SIG-M5 treated with dmso at 0.1 percent for 504 hours (cell line): ENCODE results near the gene DNAJC10.
"Not testable (repeated sequence)": the region's sequence is repeated elsewhere in the genome, so short reads cannot be mapped to it uniquely, and the experiment has no call there.

Source experiments
- DNase-seq: peaks from one replicate; lab custom pipeline; 2025; ENCODE audit not compliant: unreplicated experiment; lab: John Stamatoyannopoulos, UW

The DNAJC10 gene

DNA sequence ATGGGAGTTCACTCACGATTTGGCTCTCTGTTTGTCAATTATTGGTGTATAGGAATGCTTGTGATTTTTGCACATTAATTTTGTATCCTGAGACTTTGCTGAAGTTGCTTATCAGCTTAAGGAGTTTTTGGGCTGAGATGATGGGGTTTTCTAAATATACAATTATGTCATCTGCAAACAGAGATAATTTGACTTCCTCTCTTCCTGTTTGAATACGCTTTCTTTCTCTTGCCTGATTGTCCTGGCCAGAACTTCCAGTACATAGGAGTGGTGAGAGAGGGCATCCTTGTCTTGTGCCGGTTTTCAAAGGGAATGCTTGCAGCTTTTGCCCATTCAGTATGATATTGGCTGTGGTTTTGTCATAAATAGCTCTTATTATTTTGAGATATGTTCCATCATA is 66.6 kb downstream of the DNAJC10 start:
- DNase-seq: not testable (repeated sequence)

DNA sequence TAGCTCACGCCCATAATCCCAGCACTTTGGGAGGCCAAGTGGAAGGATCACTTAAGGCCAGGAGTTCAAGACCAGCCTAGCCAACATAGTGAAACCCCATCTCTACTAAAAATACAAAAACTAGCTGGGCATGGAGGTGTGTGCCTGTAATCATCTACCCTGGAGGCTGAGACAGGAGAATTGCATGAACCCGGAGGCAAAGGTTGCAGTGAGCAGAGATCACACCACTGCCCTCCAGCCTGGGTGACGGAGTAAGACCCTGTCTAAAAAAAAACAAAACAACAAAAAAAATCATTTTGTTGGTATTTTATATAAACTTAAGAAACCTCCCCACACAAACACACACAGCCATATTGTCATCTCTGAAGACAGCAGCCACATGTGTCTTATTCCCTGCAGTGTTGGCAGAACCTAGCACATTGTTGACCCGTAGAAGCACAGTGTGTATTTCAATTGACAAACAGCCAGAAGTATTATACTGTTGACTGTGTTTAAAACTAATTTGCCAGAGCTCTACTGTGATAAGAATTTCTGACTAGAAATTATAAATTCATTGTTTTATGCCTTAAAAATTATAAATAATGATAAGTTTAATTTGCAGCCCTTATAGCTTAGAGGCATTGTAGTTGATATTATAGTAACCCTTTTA is 68.1 kb downstream of the DNAJC10 start:
- no peak for DNase-seq

DNA sequence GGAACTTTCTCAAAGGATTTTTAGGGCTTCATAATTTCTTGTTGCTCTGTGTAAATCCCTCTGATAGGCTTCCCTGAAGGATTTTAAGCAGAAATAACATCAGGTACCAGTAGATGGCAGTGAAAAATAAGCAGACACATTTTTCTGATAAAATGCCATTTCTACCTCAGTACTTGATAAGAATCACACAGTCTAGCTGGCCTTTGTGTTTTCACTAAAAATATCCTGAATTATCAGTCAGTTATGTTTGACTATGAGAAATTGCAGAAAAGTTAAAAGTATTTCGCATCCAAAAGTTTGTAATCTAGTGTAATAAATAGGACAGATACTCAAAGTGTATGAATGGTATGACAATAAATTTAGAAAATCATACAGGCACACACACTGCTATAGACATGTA is 68.7 kb downstream of the DNAJC10 start:
- peak; percentile 36 for DNase-seq

DNA sequence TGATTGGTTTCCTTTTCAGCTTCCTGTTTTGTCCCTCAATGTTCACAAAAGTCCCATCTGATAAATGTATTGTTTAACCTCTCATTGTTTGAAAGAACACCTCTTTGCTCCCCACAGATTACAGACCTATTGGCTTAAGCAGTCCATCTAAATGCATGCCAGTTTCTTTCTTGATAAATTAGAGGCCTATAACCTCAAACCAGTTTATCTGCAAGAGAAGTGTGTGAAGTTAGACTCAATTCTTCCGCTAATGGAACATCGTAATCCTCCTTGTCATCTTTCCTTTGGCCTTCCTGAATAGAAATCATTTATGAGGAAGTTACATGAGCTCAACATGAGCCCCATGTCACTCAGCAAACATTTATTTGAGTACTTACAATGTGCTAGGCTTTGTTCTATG is 76.4 kb downstream of the DNAJC10 start:
- DNase-seq: no peak

DNA sequence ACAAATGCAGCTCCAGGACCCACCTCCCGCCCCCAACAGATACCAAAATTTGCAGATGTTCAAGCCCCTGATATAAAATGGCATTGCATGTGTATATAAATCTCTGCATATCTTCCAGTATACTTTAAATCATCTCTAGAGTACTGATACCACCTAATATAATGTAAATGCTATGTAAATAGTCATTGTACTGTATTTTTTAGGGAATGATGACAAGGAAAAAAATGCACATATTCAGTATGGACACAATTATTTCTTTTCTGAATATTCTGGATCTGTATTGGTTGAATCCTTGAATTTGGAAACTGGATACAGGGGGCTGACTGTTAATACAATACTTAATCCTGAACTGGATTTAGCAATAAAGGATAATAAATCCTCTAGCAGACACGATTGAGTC is 82.7 kb downstream of the DNAJC10 start:
- DNase-seq: no peak

DNA sequence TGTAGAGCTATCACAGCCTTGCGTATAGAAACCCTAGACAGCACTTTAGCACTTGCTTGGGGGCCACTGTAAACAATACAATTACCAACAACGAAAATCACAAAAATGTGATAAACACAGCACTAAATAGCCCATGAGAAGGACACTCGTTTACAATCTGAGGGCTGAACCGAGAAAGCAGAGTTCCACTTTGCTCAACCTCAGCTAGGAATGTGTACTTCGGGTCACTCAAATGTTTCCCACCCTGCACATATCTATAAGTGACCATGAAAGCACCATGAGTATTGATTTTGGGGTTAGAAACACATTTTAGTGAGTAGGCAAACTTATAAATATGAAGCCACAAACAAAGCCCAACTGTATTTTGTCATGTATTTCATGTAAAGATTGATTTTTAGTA is 88.1 kb downstream of the DNAJC10 start:
- no peak for DNase-seq

DNA sequence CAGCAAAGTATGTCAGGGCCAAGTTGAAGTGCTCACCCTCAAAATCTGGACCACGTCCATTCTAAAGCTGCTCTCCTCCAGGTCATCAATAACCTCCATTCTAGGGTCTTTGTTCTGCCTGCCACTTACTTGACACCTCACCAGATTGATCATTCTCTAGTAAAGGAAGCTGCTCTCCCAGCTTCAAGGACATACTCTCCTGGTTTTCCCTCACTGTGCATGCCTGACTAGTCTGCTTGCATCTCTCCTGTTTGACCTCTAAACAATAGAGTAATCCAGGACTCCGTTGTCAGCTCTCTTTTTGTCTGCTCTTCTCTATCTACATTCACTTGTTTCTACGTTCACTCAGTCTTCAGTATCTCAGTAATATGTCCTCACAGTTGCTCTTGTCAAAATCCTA is 91.3 kb downstream of the DNAJC10 start:
- DNase-seq: no peak

DNA sequence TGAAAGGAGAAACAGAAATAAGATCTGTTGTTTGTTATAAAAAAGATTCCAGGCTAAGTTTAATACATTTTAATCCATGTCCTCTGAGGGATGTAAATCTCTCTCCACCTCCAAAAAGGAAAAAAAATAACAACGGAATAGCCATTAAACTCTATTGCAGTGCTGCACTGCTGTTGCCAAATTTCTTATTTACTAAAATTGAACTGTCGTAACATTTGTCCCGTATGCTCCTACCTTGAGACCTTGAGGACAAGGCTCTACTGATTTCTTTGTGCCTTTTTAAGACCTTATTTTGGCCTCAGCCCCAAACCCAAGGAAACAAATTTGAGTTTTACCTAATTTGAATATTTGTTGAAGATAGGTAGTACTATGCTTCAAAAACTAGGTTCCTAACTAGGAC is 94.0 kb downstream of the DNAJC10 start:
- DNase-seq: no peak

DNA sequence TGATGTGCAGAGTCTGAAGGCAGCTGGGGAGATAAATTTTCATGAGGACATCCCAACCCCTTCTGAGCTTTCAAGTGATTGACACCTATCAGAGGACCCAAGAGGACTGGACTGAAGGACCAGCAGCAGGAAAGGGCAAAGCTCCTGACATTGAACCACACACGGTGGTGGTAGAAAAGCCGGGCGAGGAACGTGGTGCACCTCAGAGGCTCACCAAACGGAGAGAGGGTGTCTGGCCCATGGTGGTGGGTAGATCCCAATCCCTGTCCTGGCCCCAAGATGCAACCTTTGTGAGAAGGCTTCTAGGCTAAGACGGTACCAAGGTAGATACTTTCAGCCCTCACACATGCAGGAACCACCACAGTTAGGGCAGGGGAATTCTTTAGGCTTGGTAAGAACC is 98.3 kb downstream of the DNAJC10 start:
- no peak for DNase-seq

DNA sequence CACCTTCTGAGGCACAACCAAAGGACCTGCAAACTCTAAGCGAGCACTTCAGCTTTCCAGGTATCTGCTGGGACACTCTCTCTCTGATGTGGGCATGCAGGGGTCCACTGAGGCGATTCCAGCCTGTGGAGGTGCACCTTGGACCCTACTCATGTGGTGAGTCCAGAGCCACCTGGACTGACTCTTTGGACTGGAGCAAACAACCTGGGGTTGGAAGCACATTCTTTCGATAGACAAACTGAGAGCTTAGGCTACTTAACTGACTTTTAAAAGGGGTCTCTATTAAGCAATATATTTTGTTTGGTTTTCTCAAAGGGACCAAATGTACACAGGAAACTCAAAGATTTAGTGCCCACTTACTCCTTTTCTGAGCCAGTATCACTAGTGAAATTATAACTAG is 98.7 kb downstream of the DNAJC10 start:
- no peak for DNase-seq

DNA sequence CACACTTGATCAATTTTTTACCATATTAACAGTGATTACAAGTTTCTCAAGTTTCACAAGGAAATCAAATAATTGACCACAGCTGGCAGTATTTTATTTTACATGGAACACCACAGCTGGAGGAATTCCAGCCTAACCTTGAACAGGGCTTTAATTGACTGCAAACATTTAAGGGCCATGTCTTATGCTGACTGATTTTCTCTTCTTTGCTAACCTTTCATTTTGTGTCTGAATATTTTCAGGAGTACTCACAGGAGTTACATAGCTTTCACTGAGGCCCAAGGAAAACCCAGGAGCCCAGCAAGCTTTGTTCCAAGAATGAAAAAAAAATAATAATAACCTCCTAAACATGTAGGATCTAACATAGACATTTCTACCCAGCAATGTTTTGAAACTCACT is 100.8 kb downstream of the DNAJC10 start:
- no peak for DNase-seq

DNA sequence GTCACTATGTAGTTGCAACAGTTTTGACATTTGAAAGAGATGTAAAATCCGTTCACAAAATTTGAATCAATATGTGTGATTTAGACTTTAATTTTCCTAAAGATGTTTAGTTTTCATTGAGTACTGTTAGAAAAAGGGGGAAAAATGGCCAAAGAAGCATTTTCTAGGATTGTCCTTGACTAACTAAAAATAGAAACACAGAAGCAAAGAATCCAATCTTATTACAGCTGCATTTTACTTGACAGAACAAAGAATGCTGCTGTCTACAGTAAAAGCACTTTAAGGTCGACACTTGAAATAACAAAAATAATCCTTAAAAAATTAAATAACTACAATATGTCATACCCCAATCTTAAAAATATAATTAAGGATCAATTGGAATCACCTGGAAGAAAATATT is 101.5 kb downstream of the DNAJC10 start:
- DNase-seq: no peak

DNA sequence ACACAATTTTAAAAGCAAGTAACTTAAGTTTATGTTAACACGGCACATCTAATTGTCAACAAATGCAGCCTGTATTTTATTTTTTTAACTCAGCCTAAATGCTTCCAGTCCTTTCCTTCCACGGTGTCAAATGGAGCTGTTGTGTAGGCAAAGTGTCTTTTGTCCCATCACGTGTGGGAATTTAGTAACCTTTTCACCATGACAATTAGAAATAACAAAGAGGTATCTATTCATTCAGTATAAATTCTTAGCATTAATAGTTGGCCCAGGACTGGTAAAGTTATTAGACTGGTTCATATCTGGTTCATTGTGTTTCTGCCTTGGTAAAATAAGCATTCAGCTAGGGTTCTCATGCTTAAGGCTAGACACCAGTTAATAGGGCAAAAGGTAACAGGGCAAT is 102.4 kb downstream of the DNAJC10 start:
- DNase-seq: no peak

DNA sequence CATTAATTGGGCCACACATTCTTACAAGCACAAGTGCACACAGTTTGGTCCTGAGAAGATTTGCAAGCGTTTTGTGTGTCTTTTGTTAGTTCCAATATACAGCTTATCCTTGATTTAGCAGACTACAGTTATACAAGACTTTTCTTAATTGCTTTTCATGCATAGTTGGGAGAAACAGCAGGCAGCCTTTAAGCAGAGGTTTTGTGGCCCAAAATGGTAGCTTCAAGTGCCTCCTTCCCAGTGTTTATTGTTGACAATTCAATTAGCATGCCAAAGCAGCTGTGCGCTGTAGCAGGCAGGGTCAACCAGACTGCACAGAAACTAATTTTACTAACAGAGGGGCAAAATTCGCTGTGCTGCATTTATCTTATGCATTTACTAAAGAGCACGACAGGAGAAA is 102.9 kb downstream of the DNAJC10 start:
- DNase-seq: no peak

DNA sequence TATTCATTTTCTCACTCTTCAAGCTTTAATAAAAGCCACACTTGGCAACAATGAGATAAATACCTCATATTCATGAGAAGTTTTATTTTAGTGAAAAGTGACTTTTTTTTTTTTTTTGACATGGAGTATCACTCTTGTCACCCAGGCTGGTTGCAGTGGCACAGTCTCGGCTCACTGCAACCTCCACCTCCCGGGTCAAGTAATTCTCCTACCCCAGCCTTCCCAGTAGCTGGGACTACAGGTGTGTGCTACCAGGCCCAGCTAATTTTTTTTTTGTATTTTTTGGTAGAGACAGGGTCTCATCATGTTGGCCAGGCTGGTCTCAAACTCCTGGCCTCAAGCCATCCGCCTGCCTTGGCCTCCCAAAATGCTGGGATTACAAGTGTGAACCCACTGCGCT is 103.4 kb downstream of the DNAJC10 start:
- no peak for DNase-seq

DNA sequence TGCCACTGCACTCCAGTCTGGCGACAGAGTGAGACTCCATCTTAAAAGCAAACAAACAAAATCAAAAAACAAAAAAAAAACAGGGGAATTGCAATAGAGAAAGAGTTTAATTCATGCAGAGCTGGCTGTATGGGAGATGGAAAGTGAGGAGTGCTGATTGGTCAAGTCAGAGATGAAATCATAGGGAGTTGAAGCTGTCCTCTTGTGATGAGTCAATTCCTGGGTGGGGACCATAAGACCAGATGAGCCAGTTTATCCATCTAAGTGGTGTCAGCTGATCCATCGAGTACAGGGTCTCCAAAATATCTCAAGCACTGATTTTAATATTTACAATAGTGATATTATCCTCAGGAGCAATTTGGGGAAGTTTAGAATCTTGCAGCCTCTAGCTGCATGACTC is 105.1 kb downstream of the DNAJC10 start:
- no peak for DNase-seq

DNA sequence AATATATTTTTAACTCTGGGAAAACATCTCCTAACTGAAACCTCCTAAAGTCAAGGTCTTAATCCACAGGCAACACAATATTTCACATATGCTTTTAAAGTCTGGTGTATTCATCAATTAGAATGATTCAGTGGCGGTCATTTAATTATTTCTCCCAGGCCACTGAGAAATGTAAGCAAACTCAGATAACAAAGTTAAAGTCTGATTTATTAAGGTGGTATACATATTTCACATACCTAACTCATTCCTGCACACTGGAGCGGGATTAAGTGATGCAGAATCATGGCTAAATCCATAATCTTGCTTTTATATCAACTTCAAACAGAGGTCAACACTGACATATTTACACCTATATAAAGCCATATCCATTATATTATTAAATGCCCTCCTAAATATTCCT is 106.7 kb downstream of the DNAJC10 start:
- no peak for DNase-seq

DNA sequence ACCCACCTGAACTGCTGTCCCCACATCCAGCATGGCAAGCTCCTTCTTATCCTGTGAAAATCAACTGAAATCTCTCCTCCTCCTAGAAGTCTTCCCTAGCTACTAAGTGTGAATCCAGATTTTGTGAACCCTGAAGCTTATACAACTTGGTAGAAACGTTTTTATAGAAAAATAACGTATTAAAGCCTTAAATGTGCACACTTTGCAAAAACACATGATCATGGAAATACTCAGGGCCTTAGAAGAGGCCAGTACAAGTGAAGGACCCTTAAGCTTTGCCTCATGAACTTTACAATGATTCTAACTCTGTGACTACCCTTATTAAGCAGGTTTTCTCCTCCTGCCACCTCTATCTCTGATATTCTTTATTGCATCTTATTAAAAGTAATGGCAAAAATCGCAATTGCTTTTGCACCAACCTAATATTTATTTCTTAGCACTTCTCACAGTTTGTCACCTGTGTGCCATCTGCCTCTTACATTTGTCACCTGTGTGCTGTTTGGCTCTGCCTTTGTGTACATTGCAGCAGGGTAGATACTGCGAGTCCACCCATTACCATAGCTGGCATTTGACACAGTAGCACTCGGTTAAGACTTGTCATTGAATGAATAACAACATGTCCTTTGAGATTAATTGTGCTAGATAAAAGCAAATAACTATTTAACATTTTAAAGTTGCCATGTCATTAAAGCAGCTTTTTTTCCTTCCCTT is 108.2 kb downstream of the DNAJC10 start:
- no peak for DNase-seq

DNA sequence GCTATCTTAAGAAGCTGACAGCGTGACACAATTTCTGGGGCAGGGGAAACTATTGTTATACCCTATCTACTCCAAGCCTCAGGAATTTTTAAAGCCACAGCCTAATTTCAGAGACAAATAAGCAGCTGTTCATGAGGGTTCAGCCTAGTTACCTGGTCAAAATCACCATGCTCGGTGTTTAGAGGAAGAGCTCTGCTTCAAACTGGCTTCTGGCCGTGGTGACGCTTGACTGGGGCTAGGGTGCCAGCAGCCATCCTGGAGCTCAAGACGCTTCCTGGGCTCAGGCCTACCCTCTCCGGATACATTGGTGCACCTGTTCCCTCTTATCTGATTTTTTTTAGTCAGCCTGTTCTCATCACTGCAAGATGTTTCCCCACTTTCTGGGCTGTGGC is 108.7 kb downstream of the DNAJC10 start:
- DNase-seq: no peak

DNA sequence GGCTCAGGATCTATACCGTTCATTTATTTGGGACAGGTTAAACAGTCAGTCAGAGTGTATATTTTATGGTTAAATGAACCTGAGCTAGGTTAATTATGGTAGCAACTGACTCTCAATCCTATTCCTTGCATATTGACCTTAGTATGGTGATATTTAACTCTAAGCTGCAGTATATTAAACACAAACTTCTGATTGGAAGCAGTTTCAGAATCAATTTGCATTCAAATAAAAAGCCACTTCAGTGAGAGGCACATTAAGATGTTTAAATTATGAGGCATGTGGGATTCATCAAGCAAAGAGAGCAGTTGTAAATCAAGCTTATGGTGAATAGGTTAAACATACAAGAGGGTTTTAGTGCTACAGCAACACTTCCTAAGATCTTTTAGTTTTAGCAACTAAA is 110.0 kb downstream of the DNAJC10 start:
- DNase-seq: no peak

DNA sequence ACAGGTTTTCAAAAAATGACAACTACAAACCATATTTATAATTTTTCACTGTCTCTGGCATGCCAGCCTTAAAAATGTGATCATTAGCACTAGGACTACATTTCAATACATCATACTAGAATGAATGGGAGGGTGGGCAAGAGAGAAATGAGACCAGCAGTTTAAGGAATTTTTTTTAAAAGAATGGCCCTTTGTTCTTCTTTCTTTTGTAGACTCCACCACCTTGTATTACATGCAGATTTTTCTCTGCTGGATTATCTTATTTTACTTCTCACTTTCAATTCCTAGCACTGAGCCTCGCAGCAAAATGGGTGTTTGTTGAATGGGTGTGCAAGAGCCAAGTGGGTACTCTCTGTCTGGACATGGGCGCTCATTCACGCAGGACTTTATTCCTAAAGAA is 110.4 kb downstream of the DNAJC10 start:
- no peak for DNase-seq

DNA sequence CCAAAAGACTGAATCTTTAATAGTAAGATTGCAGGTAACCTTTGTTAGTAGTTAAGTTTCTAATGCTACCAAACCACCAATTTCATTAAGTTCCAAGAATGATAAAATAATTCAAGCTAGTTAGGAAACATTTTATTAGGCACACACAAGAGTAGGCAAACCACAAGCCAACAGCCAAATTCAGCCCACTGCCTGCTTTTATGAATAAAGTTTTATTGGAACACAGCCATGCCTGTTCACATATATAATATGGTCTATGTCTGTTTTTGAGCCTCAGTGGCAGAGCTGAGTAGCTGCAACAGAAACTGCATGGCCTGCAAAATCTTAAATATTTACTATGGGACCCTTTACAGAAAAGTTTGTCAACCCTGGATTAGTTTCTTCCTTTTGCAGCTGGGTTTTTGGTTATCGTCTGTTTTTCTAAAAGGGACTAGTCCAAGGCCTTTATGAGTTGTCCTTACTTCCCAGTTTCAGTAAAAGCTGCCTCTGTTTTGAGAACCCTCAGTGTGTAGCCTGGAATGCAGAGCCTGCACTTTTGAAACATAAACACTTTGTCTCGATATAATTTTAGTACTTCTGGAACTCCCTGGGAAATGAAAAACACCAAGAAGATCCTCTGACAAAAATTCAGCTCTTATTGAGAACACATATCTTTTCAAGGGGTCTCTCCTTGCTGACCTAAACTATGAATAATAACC is 111.3 kb downstream of the DNAJC10 start:
- DNase-seq: no peak
